ENCODE data around the gene HDAC9.

DNA sequence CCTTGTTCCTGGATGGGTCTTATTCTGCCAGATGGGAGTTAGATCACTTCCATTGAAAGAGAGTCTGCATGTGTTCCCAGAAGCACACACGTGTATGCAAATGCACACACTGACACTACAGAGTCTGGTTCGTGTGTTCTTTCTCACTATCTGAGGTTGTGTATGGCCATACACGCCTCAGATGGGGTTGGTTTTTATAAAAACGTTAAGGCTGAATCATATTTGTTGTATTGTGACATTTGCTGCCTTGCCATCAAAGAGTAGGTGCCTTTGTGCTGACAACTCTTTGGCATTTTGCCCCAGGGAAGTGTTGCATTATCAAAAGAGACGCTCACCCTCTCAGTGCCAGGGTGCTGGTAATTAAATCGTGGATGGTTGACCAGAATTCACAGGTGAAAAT is 37.7 kb upstream of the HDAC9 start:
- TF ChIP-seq POLR2AphosphoS5 (IDR thresholded peaks at IDR 0.05; ENCODE audit: low read depth, low read length) (no peak), POLR2A (IDR thresholded peaks at IDR 0.05; ENCODE audit: low read depth, low read length) (no peak)

Data from GM12892 (cell line).